ENCODE results near the gene SMC6.

GRCh38 chr2:17771956-17772355 is 18.3 kb upstream of the SMC6 start:
- TF ChIP-seq HDAC6 (IDR thresholded peaks at IDR 0.05; ENCODE audit: unreplicated experiment) (no peak), ZNF274 (IDR thresholded peaks at IDR 0.05; ENCODE audit: insufficient read depth, insufficient read length) (no peak), CTCF (IDR thresholded peaks at IDR 0.05 in 2 of 3, conservative IDR thresholded peaks at IDR 0.05 in 1 of 3; ENCODE audit: control insufficient read depth in 2 of 3, extremely low read depth in 1 of 3, insufficient read depth in 1 of 3, low read depth in 3 of 3, low read length in 3 of 3) (no peak), POLR2AphosphoS2 (IDR thresholded peaks at IDR 0.05; ENCODE audit: low read depth, low read length) (no peak), MTA2 (IDR thresholded peaks at IDR 0.05; ENCODE audit: low read depth) (no peak)
